WERI-Rb-1 (cell line): ENCODE measurements around the gene CCNA2.

Experiments
- DNase-seq: peaks from one replicate; pipeline ENCODE4 v3.0.0-alpha.2; 2020
- H3K27ac ChIP-seq: fragments of 250-450 bp; sonication (Bioruptor Pico); 2 replicates; pipeline ENCODE4 v1.5.1; 2020; ENCODE audit warnings: mild to moderate bottlenecking, moderate library complexity
- H3K27me3 ChIP-seq: fragments of 250-450 bp; sonication (Bioruptor Pico); 2 replicates; pipeline ENCODE4 v1.5.1; 2021; ENCODE audit warnings: mild to moderate bottlenecking, low read depth, moderate library complexity; ENCODE audit not compliant: insufficient read depth, severe bottlenecking
- H3K36me3 ChIP-seq: fragments of 250-450 bp; sonication (Bioruptor Pico); 2 replicates; pipeline ENCODE4 v1.5.1; 2020; ENCODE audit warnings: mild to moderate bottlenecking, moderate library complexity
- H3K4me3 ChIP-seq: 2 replicates; pipeline ENCODE4 v1.5.1; 2011; ENCODE audit warnings: low read depth, mild to moderate bottlenecking, control low read depth, low read length
- H3K9me3 ChIP-seq: fragments of 250-450 bp; sonication (Bioruptor Pico); 2 replicates; pipeline ENCODE4 v1.5.1; 2021; ENCODE audit warnings: mild to moderate bottlenecking, moderate library complexity; ENCODE audit not compliant: severe bottlenecking
- CTCF ChIP-seq: IDR thresholded peaks from 2 replicates; pipeline ENCODE4 v1.5.1; 2011; ENCODE audit warnings: low read depth, mild to moderate bottlenecking, control low read depth, inconsistent platforms, low read length

Gene CCNA2

GRCh38 chr4:121796283-121796682 lies 27.4 kb downstream of the CCNA2 start:
- H3K27me3 ChIP-seq = no peaks in the 10 kb centered on the region

GRCh38 chr4:121794505-121795188 lies 29.0 kb downstream of the CCNA2 start:
- no peaks in the 10 kb centered on the region for H3K9me3 ChIP-seq
- no peak overlapping the region for H3K4me3 ChIP-seq
- H3K27ac ChIP-seq = no peak overlapping the region
- no peaks in the 10 kb centered on the region for H3K27me3 ChIP-seq
- H3K36me3 ChIP-seq = no peaks in the 10 kb centered on the region
- no peak for DNase-seq
- TF ChIP-seq CTCF = no peak

More at GRCh38 chr4:121796283-121796682, 27.4 kb downstream of the CCNA2 start:
- H3K27ac ChIP-seq = no peak overlapping the region
- no peak overlapping the region for H3K4me3 ChIP-seq
- no peaks in the 10 kb centered on the region for H3K9me3 ChIP-seq
- no peak for TF ChIP-seq CTCF
- DNase-seq = no peak
- H3K36me3 ChIP-seq = peaks cover under 1% of the 10 kb centered on the region

- no peak for TF ChIP-seq CTCF
- no peak for DNase-seq
Observed at GRCh38 chr4:121792966-121793365, 30.7 kb downstream of the CCNA2 start.

GRCh38 chr4:121791481-121791880 lies 32.2 kb downstream of the CCNA2 start:
- no peak overlapping the region for H3K27ac ChIP-seq
- H3K4me3 ChIP-seq = no peak overlapping the region
- H3K36me3 ChIP-seq = no peaks in the 10 kb centered on the region
- TF ChIP-seq CTCF = no peak
- no peaks in the 10 kb centered on the region for H3K27me3 ChIP-seq
- no peaks in the 10 kb centered on the region for H3K9me3 ChIP-seq
- no peak for DNase-seq

More at GRCh38 chr4:121792966-121793365, 30.7 kb downstream of the CCNA2 start:
- no peak overlapping the region for H3K27ac ChIP-seq
- no peaks in the 10 kb centered on the region for H3K36me3 ChIP-seq
- H3K9me3 ChIP-seq = no peaks in the 10 kb centered on the region
- no peaks in the 10 kb centered on the region for H3K27me3 ChIP-seq
- H3K4me3 ChIP-seq = no peak overlapping the region

- Histone ChIP-seq H3K4me3 (no peak overlapping the region), H3K9me3 (no peaks in the 10 kb centered on the region), H3K27ac (no peak overlapping the region), H3K36me3 (no peaks in the 10 kb centered on the region), H3K27me3 (no peaks in the 10 kb centered on the region)
- DNase-seq = no peak
- TF ChIP-seq CTCF = no peak
Observed at GRCh38 chr4:121790976-121791375, 32.7 kb downstream of the CCNA2 start.
